Lower lobe of right lung (tissue), 2 donors: ENCODE measurements around the gene TRIM39. TPM values are rescaled to one million over a fixed set of nuclear protein-coding genes. Genes with fewer than 3 reads are reported as not detected.
A peak's percentile ranks its signal among the peaks of the same experiment; 100 is the strongest.

Source experiments
- ATAC-seq, 2 donors: fragments of 200-7000 bp; cut with Tn5 transposase; one replicate each; pipeline ENCODE4 v1.9.1; 2020 to 2022; ENCODE audit warnings: mild to moderate bottlenecking in 2 of 2, moderate library complexity in 2 of 2
- DNase-seq: peaks from one replicate; pipeline ENCODE4 v3.0.0-alpha.2; 2020
- H3K27ac ChIP-seq: fragments of 200-600 bp; one replicate; pipeline ENCODE4 v1.8.0; 2022
- H3K27me3 ChIP-seq: fragments of 200-600 bp; one replicate; pipeline ENCODE4 v1.8.0; 2022; ENCODE audit warnings: low read depth
- H3K36me3 ChIP-seq: fragments of 200-600 bp; one replicate; pipeline ENCODE4 v1.8.0; 2022; ENCODE audit warnings: mild to moderate bottlenecking
- H3K4me1 ChIP-seq: fragments of 200-600 bp; one replicate; pipeline ENCODE4 v1.8.0; 2022
- H3K4me3 ChIP-seq: fragments of 200-600 bp; one replicate; pipeline ENCODE4 v1.8.0; 2022; ENCODE audit warnings: mild to moderate bottlenecking
- H3K9me3 ChIP-seq: fragments of 200-600 bp; one replicate; pipeline ENCODE4 v1.8.0; 2022
- intact Hi-C: fragments of 100-400 bp; cut with DNase I; formaldehyde crosslinking; loops from one replicate; pipeline ENCODE4 v1.11.0; 2022
- total RNA-seq: library from RNA; stranded (reverse); fragmentation: NEBNext Ultra II Directional; extraction: Animal tissue kit (Norgen Biotek cat#: 25700); gene quantifications from one replicate; pipeline ENCODE4 v1.2.1, GENCODE V29; 2021
- TF ChIP-seq, protein P1 (sequence below): fragments of 200-600 bp; IDR thresholded peaks from one replicate; pipeline ENCODE4 v1.8.0; 2022; ENCODE audit warnings: antibody characterized with exemption, mild to moderate bottlenecking
- donor health status: DM: no; HTN: yes; CAD: no; lungs with severe emphysema.

The TRIM39 gene
- total RNA-seq, 1 donor from 2014 or later, result 13.3 TPM

DNA sequence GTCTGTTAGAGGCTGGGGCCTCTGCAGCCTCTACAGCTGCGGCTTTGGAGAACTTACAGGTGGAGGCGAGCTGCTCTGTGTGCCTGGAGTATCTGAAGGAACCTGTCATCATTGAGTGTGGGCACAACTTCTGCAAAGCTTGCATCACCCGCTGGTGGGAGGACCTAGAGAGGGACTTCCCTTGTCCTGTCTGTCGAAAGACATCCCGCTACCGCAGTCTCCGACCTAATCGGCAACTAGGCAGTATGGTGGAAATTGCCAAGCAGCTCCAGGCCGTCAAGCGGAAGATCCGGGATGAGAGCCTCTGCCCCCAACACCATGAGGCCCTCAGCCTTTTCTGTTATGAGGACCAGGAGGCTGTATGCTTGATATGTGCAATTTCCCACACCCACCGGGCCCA lies 2.6 kb downstream of the TRIM39 start:
- no peak for ATAC-seq
- Histone ChIP-seq H3K36me3 (peaks cover 54% of the 10 kb centered on the region), H3K4me1 (peaks cover 18% of the 10 kb centered on the region), H3K9me3 (no peaks in the 10 kb centered on the region), H3K27me3 (no peaks in the 10 kb centered on the region), H3K27ac (no peak overlapping the region), H3K4me3 (no peak overlapping the region)
- intact Hi-C loops, result no loop called here
- TF ChIP-seq, protein P1, sequence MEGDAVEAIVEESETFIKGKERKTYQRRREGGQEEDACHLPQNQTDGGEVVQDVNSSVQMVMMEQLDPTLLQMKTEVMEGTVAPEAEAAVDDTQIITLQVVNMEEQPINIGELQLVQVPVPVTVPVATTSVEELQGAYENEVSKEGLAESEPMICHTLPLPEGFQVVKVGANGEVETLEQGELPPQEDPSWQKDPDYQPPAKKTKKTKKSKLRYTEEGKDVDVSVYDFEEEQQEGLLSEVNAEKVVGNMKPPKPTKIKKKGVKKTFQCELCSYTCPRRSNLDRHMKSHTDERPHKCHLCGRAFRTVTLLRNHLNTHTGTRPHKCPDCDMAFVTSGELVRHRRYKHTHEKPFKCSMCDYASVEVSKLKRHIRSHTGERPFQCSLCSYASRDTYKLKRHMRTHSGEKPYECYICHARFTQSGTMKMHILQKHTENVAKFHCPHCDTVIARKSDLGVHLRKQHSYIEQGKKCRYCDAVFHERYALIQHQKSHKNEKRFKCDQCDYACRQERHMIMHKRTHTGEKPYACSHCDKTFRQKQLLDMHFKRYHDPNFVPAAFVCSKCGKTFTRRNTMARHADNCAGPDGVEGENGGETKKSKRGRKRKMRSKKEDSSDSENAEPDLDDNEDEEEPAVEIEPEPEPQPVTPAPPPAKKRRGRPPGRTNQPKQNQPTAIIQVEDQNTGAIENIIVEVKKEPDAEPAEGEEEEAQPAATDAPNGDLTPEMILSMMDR, result no peak
- DNase-seq, result peak; percentile 80

GRCh38 chr6:30331981-30332380 lies 5.3 kb downstream of the TRIM39 start:
- no peak overlapping the region for H3K4me3 ChIP-seq
- TF ChIP-seq, protein P1, result no peak
- DNase-seq (no peak), ATAC-seq (no peak)
- peaks cover 80% of the 10 kb centered on the region for H3K36me3 ChIP-seq
- intact Hi-C loops, result no loop called here
- H3K27me3 ChIP-seq, result no peaks in the 10 kb centered on the region
- no peaks in the 10 kb centered on the region for H3K9me3 ChIP-seq
- H3K27ac ChIP-seq, result no peak overlapping the region
- H3K4me1 ChIP-seq, result peaks cover 5% of the 10 kb centered on the region

DNA sequence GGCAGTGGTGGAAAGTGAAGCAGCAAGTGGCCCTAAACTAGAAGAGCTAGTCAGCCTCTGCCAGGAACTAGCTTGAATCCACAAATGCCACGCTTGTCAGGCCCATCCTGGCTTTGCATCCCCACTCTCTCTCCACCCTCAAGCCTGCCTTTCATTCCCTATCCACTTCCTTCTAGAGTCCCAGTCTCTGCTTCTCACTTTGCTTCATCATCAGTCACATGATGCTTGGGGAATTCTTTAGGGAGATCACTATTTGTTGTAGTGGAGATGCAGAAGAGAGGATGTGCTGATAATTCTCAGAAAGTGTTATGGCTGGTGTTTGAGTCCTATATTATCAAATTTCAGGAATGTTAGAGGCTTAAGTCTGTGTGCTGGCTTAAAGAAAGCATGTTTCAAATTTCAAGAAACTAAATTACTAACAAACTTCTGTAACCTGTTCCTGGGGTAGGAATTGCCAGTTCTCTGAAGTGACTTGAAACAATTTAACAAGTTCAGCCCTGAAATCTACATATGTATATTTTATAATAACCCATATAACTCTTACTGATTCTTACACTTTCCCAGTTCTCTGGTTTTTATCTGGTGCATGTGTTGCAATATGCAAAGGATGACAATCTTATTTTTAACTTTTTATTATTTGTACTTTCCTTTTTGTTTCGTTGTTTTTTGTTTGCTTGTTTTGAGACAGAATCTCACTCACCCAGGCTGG lies 7.5 kb downstream of the TRIM39 start:
- no peak for DNase-seq
- H3K27me3 ChIP-seq, result no peaks in the 10 kb centered on the region
- no peak for ATAC-seq
- intact Hi-C loops, result no loop called here
- no peaks in the 10 kb centered on the region for H3K9me3 ChIP-seq
- H3K36me3 ChIP-seq, result peaks cover 99% of the 10 kb centered on the region
- H3K27ac ChIP-seq, result no peak overlapping the region
- TF ChIP-seq, protein P1, result no peak
- H3K4me3 ChIP-seq, result no peak overlapping the region
- H3K4me1 ChIP-seq, result no peaks in the 10 kb centered on the region

GRCh38 chr6:30340589-30341054 lies 13.9 kb downstream of the TRIM39 start:
- Histone ChIP-seq H3K36me3 (peaks cover 71% of the 10 kb centered on the region), H3K4me1 (peaks cover 9% of the 10 kb centered on the region), H3K4me3 (no peak overlapping the region), H3K27me3 (no peaks in the 10 kb centered on the region), H3K27ac (no peak overlapping the region), H3K9me3 (no peaks in the 10 kb centered on the region)
- TF ChIP-seq, protein P1, result no peak
- intact Hi-C loops, result no loop called here
- ATAC-seq, result no peak
- no peak for DNase-seq

GRCh38 chr6:30341218-30341617 lies 14.5 kb downstream of the TRIM39 start:
- no peaks in the 10 kb centered on the region for H3K27me3 ChIP-seq
- ATAC-seq (no peak), DNase-seq (no peak)
- TF ChIP-seq, protein P1, result no peak
- H3K36me3 ChIP-seq, result peaks cover 66% of the 10 kb centered on the region
- intact Hi-C loops, result no loop called here
- no peaks in the 10 kb centered on the region for H3K9me3 ChIP-seq
- H3K27ac ChIP-seq, result no peak overlapping the region
- H3K4me3 ChIP-seq, result no peak overlapping the region
- peaks cover 15% of the 10 kb centered on the region for H3K4me1 ChIP-seq
